GM12878 (cell line): ENCODE measurements around the gene SETBP1.

Experiments used
- EZH2 ChIP-seq: IDR thresholded peaks from 2 replicates; pipeline ENCODE4 v1.6.1; 2012; ENCODE audit warnings: low read depth, mild to moderate bottlenecking, control low read depth, inconsistent platforms, low read length, borderline replicate concordance; ENCODE audit not compliant: control insufficient read depth
- MAX ChIP-seq: IDR thresholded peaks from 2 replicates; pipeline ENCODE4 v1.6.1; 2012; ENCODE audit warnings: low read depth, low read length, improper control_type of control experiment
- POLR2AphosphoS5 ChIP-seq: IDR thresholded peaks from 2 replicates; pipeline ENCODE4 v1.6.1; 2011; ENCODE audit warnings: mild to moderate bottlenecking, low read length, inconsistent platforms
- ZNF592 ChIP-seq: fragments of 450-650 bp; IDR thresholded peaks from 2 replicates; pipeline ENCODE4 v1.6.1; 2017; ENCODE audit warnings: mild to moderate bottlenecking, moderate library complexity
- TF ChIP-seq, protein P1 (sequence below): IDR thresholded peaks from 2 replicates; pipeline ENCODE4 v1.6.1; 2012; ENCODE audit warnings: low read length, inconsistent platforms

GRCh38 chr18:44685296-44685695 lies 4.6 kb downstream of the SETBP1 start:
- TF ChIP-seq EZH2 (no peak), ZNF592 (no peak), POLR2AphosphoS5 (no peak), MAX (no peak)
- TF ChIP-seq, protein P1, sequence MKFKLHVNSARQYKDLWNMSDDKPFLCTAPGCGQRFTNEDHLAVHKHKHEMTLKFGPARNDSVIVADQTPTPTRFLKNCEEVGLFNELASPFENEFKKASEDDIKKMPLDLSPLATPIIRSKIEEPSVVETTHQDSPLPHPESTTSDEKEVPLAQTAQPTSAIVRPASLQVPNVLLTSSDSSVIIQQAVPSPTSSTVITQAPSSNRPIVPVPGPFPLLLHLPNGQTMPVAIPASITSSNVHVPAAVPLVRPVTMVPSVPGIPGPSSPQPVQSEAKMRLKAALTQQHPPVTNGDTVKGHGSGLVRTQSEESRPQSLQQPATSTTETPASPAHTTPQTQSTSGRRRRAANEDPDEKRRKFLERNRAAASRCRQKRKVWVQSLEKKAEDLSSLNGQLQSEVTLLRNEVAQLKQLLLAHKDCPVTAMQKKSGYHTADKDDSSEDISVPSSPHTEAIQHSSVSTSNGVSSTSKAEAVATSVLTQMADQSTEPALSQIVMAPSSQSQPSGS = no peak
